GM12878 (cell line): ENCODE data around the gene BMP2. TPM values are rescaled to one million over a fixed set of nuclear protein-coding genes. Genes with fewer than 3 reads are reported as not detected.
A peak's percentile ranks its signal among the peaks of the same experiment; 100 is the strongest.

ENCODE experiments used
- ASH2L ChIP-seq: fragments of 300-600, 200-600 bp; sonication (generic); IDR thresholded peaks from 2 replicates; pipeline ENCODE4 v1.6.1; 2017; ENCODE audit warnings: low read depth, mild to moderate bottlenecking, borderline replicate concordance
- BHLHE40 ChIP-seq, 2 experiments: fragments of 450-650 bp in 1 of 2; IDR thresholded peaks; 2 replicates each; pipeline ENCODE4 v1.6.1; 2011 to 2017; ENCODE audit warnings: low read depth in 2 of 2, borderline replicate concordance in 1 of 2, improper control_type of control experiment in 1 of 2, low read length in 1 of 2, mild to moderate bottlenecking in 1 of 2
- CBX3 ChIP-seq: fragments of 200-600 bp; sonication (generic); IDR thresholded peaks from 2 replicates; pipeline ENCODE4 v1.6.1; 2016; ENCODE audit warnings: low read depth, borderline replicate concordance
- CHD2 ChIP-seq: IDR thresholded peaks from 2 replicates; pipeline ENCODE4 v1.6.1; 2011; ENCODE audit warnings: low read depth, low read length, improper control_type of control experiment, borderline replicate concordance
- CHD4 ChIP-seq: fragments of 200-600 bp; sonication (generic); IDR thresholded peaks from 2 replicates; pipeline ENCODE4 v1.6.1; 2016; ENCODE audit warnings: mild to moderate bottlenecking
- DPF2 ChIP-seq: fragments of 450-650 bp; IDR thresholded peaks from 2 replicates; pipeline ENCODE4 v1.6.1; 2017; ENCODE audit warnings: mild to moderate bottlenecking
- EED ChIP-seq: sonication (generic); IDR thresholded peaks from 2 replicates; pipeline ENCODE4 v1.6.1; 2016; ENCODE audit warnings: antibody characterized with exemption, low read depth
- HDGF ChIP-seq: fragments of 450-650 bp; IDR thresholded peaks from 2 replicates; pipeline ENCODE4 v1.6.1; 2016; ENCODE audit warnings: antibody characterized with exemption
- IKZF1 ChIP-seq: fragments of 450-650 bp; conservative IDR thresholded peaks from 2 replicates; pipeline ENCODE4 v1.6.1; 2017; ENCODE audit warnings: antibody characterized with exemption, mild to moderate bottlenecking
- IRF4 ChIP-seq: IDR thresholded peaks from 2 replicates; pipeline ENCODE4 v1.6.1; 2011; ENCODE audit warnings: low read depth, low read length
- JUNB ChIP-seq: IDR thresholded peaks from 2 replicates; pipeline ENCODE4 v1.6.1; 2016; ENCODE audit warnings: antibody characterized with exemption, mild to moderate bottlenecking
- MTA2 ChIP-seq: fragments of 450-650 bp; IDR thresholded peaks from 2 replicates; pipeline ENCODE4 v1.6.1; 2016; ENCODE audit warnings: low read depth, mild to moderate bottlenecking, moderate library complexity
- MYC ChIP-seq: IDR thresholded peaks from 2 replicates; pipeline ENCODE4 v1.6.1; 2011; ENCODE audit warnings: mild to moderate bottlenecking, low read length, moderate library complexity, inconsistent platforms; ENCODE audit not compliant: insufficient read depth, insufficient replicate concordance, insufficient read length, severe bottlenecking
- POLR2AphosphoS2 ChIP-seq: IDR thresholded peaks from 2 replicates; pipeline ENCODE4 v1.6.1; 2011; ENCODE audit warnings: low read depth, mild to moderate bottlenecking, low read length, improper control_type of control experiment, moderate library complexity
- SMARCA5 ChIP-seq: fragments of 450-650 bp; IDR thresholded peaks from 2 replicates; pipeline ENCODE4 v1.6.1; 2017; ENCODE audit warnings: mild to moderate bottlenecking
- SREBF2 ChIP-seq: IDR thresholded peaks from 2 replicates; pipeline ENCODE4 v1.6.1; 2012; ENCODE audit warnings: mild to moderate bottlenecking, low read length
- SUZ12 ChIP-seq: fragments of 200-600 bp; sonication (generic); IDR thresholded peaks from one replicate; pipeline ENCODE4 v1.6.1; 2018; ENCODE audit warnings: antibody characterized with exemption, mild to moderate bottlenecking; ENCODE audit not compliant: unreplicated experiment
- TARDBP ChIP-seq: IDR thresholded peaks from 2 replicates; pipeline ENCODE4 v1.6.1; 2016; ENCODE audit warnings: borderline replicate concordance
- ZNF24 ChIP-seq: fragments of 450-650 bp; IDR thresholded peaks from 2 replicates; pipeline ENCODE4 v1.6.1; 2017; ENCODE audit warnings: antibody characterized with exemption, mild to moderate bottlenecking
- polyA plus RNA-seq, 11 experiments: library from polyadenylated mRNA; depleted of rRNA in 4 of 11; unstranded in 6 of 11; stranded (reverse) in 5 of 11; fragments of >200 nt; fragmentation: Nextera tagmentation in 4 of 11; fragmentation: Illumina TruSeq in 1 of 11; extraction: Ambion mirVana in 4 of 11; extraction: Trizol in 1 of 11; gene quantifications; 1 replicate in 1 of 11; 2 replicates in 10 of 11; pipeline versions ENCODE4 v1.2.1 to v1.2.3, GENCODE V29; 2011 to 2016; ENCODE audit warnings: inconsistent platforms in 2 of 11, missing spikeins in 2 of 11, low read depth in 1 of 11
- total RNA-seq, 4 experiments: library from RNA; depleted of rRNA in 3 of 4; stranded (reverse); fragments of >200 nt in 3 of 4; fragmentation: Illumina TruSeq in 1 of 4; extraction: Trizol in 1 of 4; gene quantifications; 2 replicates each; pipeline versions ENCODE4 v1.2.1 to v1.2.3, GENCODE V29; 2013 to 2021
- TF ChIP-seq, protein P1 (sequence below): fragments of 450-650 bp; IDR thresholded peaks from 2 replicates; pipeline ENCODE4 v1.6.1; 2017; ENCODE audit warnings: borderline replicate concordance
- TF ChIP-seq, protein P2 (sequence below): IDR thresholded peaks from 2 replicates; pipeline ENCODE4 v1.6.1; 2012; ENCODE audit warnings: low read length, inconsistent platforms
- TF ChIP-seq, protein P3 (sequence below): fragments of 450-650 bp; IDR thresholded peaks from 2 replicates; pipeline ENCODE4 v1.6.1; 2017; ENCODE audit warnings: mild to moderate bottlenecking, moderate library complexity

BMP2 gene
- total and polyA plus RNA-seq, 10 of the 15 experiments (the other 5 are each of a cell fraction or from before 2014, with no cell fraction given) = 0.35 to 3.2 (median 0.71) TPM

DNA sequence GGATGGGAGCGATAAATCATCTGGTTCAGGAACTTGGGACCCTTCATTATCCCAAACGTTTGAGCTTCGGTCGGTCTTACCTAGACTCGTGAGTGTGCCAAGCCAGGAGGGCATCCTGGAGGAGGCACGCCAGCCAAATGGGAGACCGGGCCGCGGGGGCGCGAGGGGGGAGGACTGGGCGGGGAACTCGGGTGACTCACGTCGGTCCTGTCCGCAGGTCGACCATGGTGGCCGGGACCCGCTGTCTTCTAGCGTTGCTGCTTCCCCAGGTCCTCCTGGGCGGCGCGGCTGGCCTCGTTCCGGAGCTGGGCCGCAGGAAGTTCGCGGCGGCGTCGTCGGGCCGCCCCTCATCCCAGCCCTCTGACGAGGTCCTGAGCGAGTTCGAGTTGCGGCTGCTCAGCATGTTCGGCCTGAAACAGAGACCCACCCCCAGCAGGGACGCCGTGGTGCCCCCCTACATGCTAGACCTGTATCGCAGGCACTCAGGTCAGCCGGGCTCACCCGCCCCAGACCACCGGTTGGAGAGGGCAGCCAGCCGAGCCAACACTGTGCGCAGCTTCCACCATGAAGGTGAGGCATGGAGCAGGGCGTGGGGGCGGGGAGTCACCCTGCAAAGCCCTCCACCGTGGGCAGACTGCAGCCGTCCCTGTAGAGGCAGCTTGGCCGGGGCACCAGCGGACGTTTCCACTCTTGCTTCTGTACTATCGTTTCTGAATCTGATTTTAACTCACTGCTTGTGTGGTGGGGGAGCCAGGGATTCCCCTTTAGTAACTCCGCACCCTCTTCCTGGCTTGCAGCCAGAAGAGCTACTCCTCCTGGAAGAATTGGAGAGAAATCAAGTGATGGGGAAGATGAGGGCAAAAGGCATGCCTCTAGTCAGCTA is 2.7 kb downstream of the BMP2 start (continued):
- no peak for TF ChIP-seq JUNB
- peak; percentile 58 for TF ChIP-seq IKZF1
- TF ChIP-seq POLR2AphosphoS2 = no peak
- TF ChIP-seq SMARCA5 = peak; percentile 80
- TF ChIP-seq CHD2 = no peak
- TF ChIP-seq CBX3 = no peak
- TF ChIP-seq, protein P1, sequence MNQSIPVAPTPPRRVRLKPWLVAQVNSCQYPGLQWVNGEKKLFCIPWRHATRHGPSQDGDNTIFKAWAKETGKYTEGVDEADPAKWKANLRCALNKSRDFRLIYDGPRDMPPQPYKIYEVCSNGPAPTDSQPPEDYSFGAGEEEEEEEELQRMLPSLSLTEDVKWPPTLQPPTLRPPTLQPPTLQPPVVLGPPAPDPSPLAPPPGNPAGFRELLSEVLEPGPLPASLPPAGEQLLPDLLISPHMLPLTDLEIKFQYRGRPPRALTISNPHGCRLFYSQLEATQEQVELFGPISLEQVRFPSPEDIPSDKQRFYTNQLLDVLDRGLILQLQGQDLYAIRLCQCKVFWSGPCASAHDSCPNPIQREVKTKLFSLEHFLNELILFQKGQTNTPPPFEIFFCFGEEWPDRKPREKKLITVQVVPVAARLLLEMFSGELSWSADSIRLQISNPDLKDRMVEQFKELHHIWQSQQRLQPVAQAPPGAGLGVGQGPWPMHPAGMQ = no peak
- TF ChIP-seq MTA2 = no peak
- TF ChIP-seq, protein P2, sequence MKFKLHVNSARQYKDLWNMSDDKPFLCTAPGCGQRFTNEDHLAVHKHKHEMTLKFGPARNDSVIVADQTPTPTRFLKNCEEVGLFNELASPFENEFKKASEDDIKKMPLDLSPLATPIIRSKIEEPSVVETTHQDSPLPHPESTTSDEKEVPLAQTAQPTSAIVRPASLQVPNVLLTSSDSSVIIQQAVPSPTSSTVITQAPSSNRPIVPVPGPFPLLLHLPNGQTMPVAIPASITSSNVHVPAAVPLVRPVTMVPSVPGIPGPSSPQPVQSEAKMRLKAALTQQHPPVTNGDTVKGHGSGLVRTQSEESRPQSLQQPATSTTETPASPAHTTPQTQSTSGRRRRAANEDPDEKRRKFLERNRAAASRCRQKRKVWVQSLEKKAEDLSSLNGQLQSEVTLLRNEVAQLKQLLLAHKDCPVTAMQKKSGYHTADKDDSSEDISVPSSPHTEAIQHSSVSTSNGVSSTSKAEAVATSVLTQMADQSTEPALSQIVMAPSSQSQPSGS = no peak
- no peak for TF ChIP-seq EED
- TF ChIP-seq, protein P3, sequence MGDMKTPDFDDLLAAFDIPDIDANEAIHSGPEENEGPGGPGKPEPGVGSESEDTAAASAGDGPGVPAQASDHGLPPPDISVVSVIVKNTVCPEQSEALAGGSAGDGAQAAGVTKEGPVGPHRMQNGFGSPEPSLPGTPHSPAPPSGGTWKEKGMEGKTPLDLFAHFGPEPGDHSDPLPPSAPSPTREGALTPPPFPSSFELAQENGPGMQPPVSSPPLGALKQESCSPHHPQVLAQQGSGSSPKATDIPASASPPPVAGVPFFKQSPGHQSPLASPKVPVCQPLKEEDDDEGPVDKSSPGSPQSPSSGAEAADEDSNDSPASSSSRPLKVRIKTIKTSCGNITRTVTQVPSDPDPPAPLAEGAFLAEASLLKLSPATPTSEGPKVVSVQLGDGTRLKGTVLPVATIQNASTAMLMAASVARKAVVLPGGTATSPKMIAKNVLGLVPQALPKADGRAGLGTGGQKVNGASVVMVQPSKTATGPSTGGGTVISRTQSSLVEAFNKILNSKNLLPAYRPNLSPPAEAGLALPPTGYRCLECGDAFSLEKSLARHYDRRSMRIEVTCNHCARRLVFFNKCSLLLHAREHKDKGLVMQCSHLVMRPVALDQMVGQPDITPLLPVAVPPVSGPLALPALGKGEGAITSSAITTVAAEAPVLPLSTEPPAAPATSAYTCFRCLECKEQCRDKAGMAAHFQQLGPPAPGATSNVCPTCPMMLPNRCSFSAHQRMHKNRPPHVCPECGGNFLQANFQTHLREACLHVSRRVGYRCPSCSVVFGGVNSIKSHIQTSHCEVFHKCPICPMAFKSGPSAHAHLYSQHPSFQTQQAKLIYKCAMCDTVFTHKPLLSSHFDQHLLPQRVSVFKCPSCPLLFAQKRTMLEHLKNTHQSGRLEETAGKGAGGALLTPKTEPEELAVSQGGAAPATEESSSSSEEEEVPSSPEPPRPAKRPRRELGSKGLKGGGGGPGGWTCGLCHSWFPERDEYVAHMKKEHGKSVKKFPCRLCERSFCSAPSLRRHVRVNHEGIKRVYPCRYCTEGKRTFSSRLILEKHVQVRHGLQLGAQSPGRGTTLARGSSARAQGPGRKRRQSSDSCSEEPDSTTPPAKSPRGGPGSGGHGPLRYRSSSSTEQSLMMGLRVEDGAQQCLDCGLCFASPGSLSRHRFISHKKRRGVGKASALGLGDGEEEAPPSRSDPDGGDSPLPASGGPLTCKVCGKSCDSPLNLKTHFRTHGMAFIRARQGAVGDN = peak; percentile 17; the same call in 1 of the 2 replicates
- no peak for TF ChIP-seq IRF4
- TF ChIP-seq MYC = no peak
- TF ChIP-seq SREBF2 = no peak
- no peak for TF ChIP-seq CHD4
- TF ChIP-seq HDGF = 0 out of 2 replicates have a peak, but pooled peaks have one; percentile 38
- TF ChIP-seq ZNF24 = 0 out of 2 replicates have a peak, but pooled peaks have one; percentile 10
- TF ChIP-seq TARDBP = no peak
- no peak; a peak in 1 of 4 replicates for TF ChIP-seq BHLHE40 (IDR thresholded peaks at IDR 0.05; ENCODE audit: borderline replicate concordance in 1 of 2, low read depth in 2 of 2, low read length in 1 of 2)
- TF ChIP-seq DPF2 = 0 out of 2 replicates have a peak, but pooled peaks have one; percentile 32
- no peak for TF ChIP-seq ASH2L
- TF ChIP-seq SUZ12 = no peak
